ENCODE results near the gene TBC1D22A. TPM values are rescaled to one million over a fixed set of nuclear protein-coding genes. Genes with fewer than 3 reads are reported as not detected.

TBC1D22A gene
- total and polyA plus RNA-seq, 9 of the 15 experiments (the other 6 are each of a cell fraction or from before 2014, with no cell fraction given) = 0.20 to 11.5 (median 5.2) TPM

- in situ Hi-C loops (cut with MboI) (no loop called here), intact Hi-C loops (cut with micrococcal nuclease) (no loop called here)
- 87% methylated on average over 18 of the region's 26 CpGs for WGBS (ENCODE audit: insufficient coverage, low coverage, missing lambda C conversion rate)
- no TSS peak for BruUV-seq (replicated peaks)
- Histone ChIP-seq H3K4me2 (ENCODE audit: insufficient read depth, low read length) (no peak overlapping the region), H3K4me1 (replicated peaks in 1 of 2; ENCODE audit: control insufficient read depth in 2 of 2, insufficient read depth in 2 of 2, low read length in 2 of 2) (no peaks in the 10 kb centered on the region; a peak in 2 of 5 replicates), H3K9me1 (ENCODE audit: control insufficient read depth, insufficient read depth, low read length) (no peaks in the 10 kb centered on the region), H3K9me3 (replicated peaks; ENCODE audit: control insufficient read depth, insufficient read depth, low read depth, low read length) (no peaks in the 10 kb centered on the region), H3K79me2 (ENCODE audit: control insufficient read depth, insufficient read depth, low read length) (no peaks in the 10 kb centered on the region), H3K36me3 (ENCODE audit: control insufficient read depth, insufficient read depth, low read length) (0 out of 3 replicates have a peak, but pooled peaks cover 2% of the 10 kb centered on the region), H4K20me1 (replicated peaks; ENCODE audit: control insufficient read depth, insufficient read depth, low read length) (0 out of 2 replicates have a peak, but pooled peaks cover 3% of the 10 kb centered on the region), H3K27me3 (ENCODE audit: control insufficient read depth in 2 of 2, insufficient read depth in 2 of 2, low read length in 2 of 2) (no peaks in the 10 kb centered on the region), H3K4me3 (no peak overlapping the region), H3K27ac (ENCODE audit: extremely low read depth, low read depth, low read length) (no peak overlapping the region), H2AFZ (ENCODE audit: low read depth, low read length) (no peak overlapping the region), H3K9ac (ENCODE audit: insufficient read depth in 1 of 2, low read depth in 2 of 2, low read length in 2 of 2) (no peak overlapping the region)
- no peak for DNase-seq (ENCODE audit: extremely low read depth in 1 of 4, low spot score in 3 of 4)
- no peak for FAIRE-seq
- no peak for ATAC-seq
- POLR2A ChIA-PET = no interaction called here
- CTCF ChIA-PET (ENCODE audit: low intra/inter-chr PET ratio) = no interaction called here
- TF ChIP-seq NFXL1 (CRISPR knock-in tag; IDR thresholded peaks at IDR 0.05) (no peak), SP2 (IDR thresholded peaks at IDR 0.05; ENCODE audit: extremely low read depth, low read depth, low read length, poor library complexity, severe bottlenecking) (no peak), CXXC5 (CRISPR knock-in tag; IDR thresholded peaks at IDR 0.05) (no peak), RHOXF2B (CRISPR knock-in tag; conservative IDR thresholded peaks at IDR 0.05) (no peak), SRSF3 (IDR thresholded peaks at IDR 0.05; ENCODE audit: insufficient read depth, low read length) (no peak), ZNF354B (CRISPR knock-in tag; IDR thresholded peaks at IDR 0.05) (no peak), FOS (IDR thresholded peaks at IDR 0.05; ENCODE audit: extremely low read depth, insufficient read length) (no peak), RUNX1 (IDR thresholded peaks at IDR 0.05; ENCODE audit: low read depth) (no peak), CLOCK (CRISPR knock-in tag; IDR thresholded peaks at IDR 0.05; ENCODE audit: borderline replicate concordance) (no peak), CBX3 (IDR thresholded peaks at IDR 0.05; ENCODE audit: borderline replicate concordance in 1 of 2, low read length in 2 of 2) (no peak), FOXA3 (CRISPR knock-in tag; conservative IDR thresholded peaks at IDR 0.05 in 1 of 2, IDR thresholded peaks at IDR 0.05 in 1 of 2) (no peak), XRCC5 (IDR thresholded peaks at IDR 0.05; ENCODE audit: low read depth, low read length) (no peak), POLR2B (IDR thresholded peaks at IDR 0.05; ENCODE audit: low read depth, partially characterized antibody) (no peak)
- TF ChIP-seq, protein P1, sequence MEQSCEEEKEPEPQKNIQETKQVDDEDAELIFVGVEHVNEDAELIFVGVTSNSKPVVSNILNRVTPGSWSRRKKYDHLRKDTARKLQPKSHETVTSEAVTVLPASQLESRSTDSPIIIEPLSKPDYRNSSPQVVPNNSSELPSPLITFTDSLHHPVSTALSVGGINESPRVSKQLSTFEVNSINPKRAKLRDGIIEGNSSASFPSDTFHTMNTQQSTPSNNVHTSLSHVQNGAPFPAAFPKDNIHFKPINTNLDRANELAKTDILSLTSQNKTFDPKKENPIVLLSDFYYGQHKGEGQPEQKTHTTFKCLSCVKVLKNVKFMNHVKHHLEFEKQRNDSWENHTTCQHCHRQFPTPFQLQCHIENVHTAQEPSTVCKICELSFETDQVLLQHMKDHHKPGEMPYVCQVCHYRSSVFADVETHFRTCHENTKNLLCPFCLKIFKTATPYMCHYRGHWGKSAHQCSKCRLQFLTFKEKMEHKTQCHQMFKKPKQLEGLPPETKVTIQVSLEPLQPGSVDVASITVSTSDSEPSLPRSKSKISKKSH (CRISPR knock-in tag; IDR thresholded peaks at IDR 0.05) = no peak
- TF ChIP-seq, protein P2, sequence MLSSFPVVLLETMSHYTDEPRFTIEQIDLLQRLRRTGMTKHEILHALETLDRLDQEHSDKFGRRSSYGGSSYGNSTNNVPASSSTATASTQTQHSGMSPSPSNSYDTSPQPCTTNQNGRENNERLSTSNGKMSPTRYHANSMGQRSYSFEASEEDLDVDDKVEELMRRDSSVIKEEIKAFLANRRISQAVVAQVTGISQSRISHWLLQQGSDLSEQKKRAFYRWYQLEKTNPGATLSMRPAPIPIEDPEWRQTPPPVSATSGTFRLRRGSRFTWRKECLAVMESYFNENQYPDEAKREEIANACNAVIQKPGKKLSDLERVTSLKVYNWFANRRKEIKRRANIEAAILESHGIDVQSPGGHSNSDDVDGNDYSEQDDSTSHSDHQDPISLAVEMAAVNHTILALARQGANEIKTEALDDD (IDR thresholded peaks at IDR 0.05) = no peak
- TF ChIP-seq, protein P3, sequence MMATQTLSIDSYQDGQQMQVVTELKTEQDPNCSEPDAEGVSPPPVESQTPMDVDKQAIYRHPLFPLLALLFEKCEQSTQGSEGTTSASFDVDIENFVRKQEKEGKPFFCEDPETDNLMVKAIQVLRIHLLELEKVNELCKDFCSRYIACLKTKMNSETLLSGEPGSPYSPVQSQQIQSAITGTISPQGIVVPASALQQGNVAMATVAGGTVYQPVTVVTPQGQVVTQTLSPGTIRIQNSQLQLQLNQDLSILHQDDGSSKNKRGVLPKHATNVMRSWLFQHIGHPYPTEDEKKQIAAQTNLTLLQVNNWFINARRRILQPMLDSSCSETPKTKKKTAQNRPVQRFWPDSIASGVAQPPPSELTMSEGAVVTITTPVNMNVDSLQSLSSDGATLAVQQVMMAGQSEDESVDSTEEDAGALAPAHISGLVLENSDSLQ (IDR thresholded peaks at IDR 0.05) = no peak
Observed at GRCh38 chr22:46909237-46910030, 147.0 kb downstream of the TBC1D22A start.

All from K562 (cell line).